ENCODE results near the gene THPO. TPM values are rescaled to one million over a fixed set of nuclear protein-coding genes. Genes with fewer than 3 reads are reported as not detected.
A peak's percentile ranks its signal among the peaks of the same experiment; 100 is the strongest.

THPO gene
- total and polyA plus RNA-seq, 9 of the 15 experiments (the other 6 are each of a cell fraction or from before 2014, with no cell fraction given) = 0.11 to 1.1 (median 0.35) TPM; not detected in 1

GRCh38 chr3:184419171-184419570 is 41.2 kb upstream of the THPO start:
- Histone ChIP-seq H2AFZ (ENCODE audit: low read depth, low read length) (no peak overlapping the region), H3K4me3 (no peak overlapping the region), H3K9me1 (ENCODE audit: control insufficient read depth, insufficient read depth, low read length) (no peaks in the 10 kb centered on the region), H3K9me3 (replicated peaks; ENCODE audit: control insufficient read depth, insufficient read depth, low read depth, low read length) (no peaks in the 10 kb centered on the region), H3K27me3 (ENCODE audit: control insufficient read depth in 2 of 2, insufficient read depth in 2 of 2, low read length in 2 of 2) (peaks cover 0 to 30% of the 10 kb centered on the region in 2 experiments; a peak in 3 of 5 replicates), H3K27ac (ENCODE audit: extremely low read depth, low read depth, low read length) (no peak overlapping the region), H3K9ac (ENCODE audit: insufficient read depth in 1 of 2, low read depth in 2 of 2, low read length in 2 of 2) (peak overlapping the region in 1 of 2 experiments; percentile 52; a peak in 1 of 4 replicates), H3K4me1 (replicated peaks in 1 of 2; ENCODE audit: control insufficient read depth in 2 of 2, insufficient read depth in 2 of 2, low read length in 2 of 2) (no peaks in the 10 kb centered on the region), H3K4me2 (ENCODE audit: insufficient read depth, low read length) (no peak overlapping the region), H3K79me2 (ENCODE audit: control insufficient read depth, insufficient read depth, low read length) (no peaks in the 10 kb centered on the region), H4K20me1 (replicated peaks; ENCODE audit: control insufficient read depth, insufficient read depth, low read length) (no peaks in the 10 kb centered on the region), H3K36me3 (ENCODE audit: control insufficient read depth, insufficient read depth, low read length) (no peaks in the 10 kb centered on the region)
- TF ChIP-seq RAD51 (IDR thresholded peaks at IDR 0.05; ENCODE audit: borderline replicate concordance, low read depth) = no peak
- TF ChIP-seq KDM5B (IDR thresholded peaks at IDR 0.05; ENCODE audit: insufficient replicate concordance, low read depth, low read length) = no peak
- TF ChIP-seq, protein P1, sequence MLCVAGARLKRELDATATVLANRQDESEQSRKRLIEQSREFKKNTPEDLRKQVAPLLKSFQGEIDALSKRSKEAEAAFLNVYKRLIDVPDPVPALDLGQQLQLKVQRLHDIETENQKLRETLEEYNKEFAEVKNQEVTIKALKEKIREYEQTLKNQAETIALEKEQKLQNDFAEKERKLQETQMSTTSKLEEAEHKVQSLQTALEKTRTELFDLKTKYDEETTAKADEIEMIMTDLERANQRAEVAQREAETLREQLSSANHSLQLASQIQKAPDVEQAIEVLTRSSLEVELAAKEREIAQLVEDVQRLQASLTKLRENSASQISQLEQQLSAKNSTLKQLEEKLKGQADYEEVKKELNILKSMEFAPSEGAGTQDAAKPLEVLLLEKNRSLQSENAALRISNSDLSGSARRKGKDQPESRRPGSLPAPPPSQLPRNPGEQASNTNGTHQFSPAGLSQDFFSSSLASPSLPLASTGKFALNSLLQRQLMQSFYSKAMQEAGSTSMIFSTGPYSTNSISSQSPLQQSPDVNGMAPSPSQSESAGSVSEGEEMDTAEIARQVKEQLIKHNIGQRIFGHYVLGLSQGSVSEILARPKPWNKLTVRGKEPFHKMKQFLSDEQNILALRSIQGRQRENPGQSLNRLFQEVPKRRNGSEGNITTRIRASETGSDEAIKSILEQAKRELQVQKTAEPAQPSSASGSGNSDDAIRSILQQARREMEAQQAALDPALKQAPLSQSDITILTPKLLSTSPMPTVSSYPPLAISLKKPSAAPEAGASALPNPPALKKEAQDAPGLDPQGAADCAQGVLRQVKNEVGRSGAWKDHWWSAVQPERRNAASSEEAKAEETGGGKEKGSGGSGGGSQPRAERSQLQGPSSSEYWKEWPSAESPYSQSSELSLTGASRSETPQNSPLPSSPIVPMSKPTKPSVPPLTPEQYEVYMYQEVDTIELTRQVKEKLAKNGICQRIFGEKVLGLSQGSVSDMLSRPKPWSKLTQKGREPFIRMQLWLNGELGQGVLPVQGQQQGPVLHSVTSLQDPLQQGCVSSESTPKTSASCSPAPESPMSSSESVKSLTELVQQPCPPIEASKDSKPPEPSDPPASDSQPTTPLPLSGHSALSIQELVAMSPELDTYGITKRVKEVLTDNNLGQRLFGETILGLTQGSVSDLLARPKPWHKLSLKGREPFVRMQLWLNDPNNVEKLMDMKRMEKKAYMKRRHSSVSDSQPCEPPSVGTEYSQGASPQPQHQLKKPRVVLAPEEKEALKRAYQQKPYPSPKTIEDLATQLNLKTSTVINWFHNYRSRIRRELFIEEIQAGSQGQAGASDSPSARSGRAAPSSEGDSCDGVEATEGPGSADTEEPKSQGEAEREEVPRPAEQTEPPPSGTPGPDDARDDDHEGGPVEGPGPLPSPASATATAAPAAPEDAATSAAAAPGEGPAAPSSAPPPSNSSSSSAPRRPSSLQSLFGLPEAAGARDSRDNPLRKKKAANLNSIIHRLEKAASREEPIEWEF (CRISPR knock-in tag; IDR thresholded peaks at IDR 0.05) = no peak
- TF ChIP-seq, protein P2, sequence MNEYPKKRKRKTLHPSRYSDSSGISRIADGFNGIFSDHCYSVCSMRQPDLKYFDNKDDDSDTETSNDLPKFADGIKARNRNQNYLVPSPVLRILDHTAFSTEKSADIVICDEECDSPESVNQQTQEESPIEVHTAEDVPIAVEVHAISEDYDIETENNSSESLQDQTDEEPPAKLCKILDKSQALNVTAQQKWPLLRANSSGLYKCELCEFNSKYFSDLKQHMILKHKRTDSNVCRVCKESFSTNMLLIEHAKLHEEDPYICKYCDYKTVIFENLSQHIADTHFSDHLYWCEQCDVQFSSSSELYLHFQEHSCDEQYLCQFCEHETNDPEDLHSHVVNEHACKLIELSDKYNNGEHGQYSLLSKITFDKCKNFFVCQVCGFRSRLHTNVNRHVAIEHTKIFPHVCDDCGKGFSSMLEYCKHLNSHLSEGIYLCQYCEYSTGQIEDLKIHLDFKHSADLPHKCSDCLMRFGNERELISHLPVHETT (CRISPR knock-in tag; conservative IDR thresholded peaks at IDR 0.05 in 1 of 2, IDR thresholded peaks at IDR 0.05 in 1 of 2) = no peak
- TF ChIP-seq MECOM (CRISPR knock-in tag; IDR thresholded peaks at IDR 0.05) = no peak
- TF ChIP-seq ELF2 (CRISPR knock-in tag; IDR thresholded peaks at IDR 0.05) = no peak
- no peak for TF ChIP-seq SP1 (CRISPR knock-in tag; IDR thresholded peaks at IDR 0.05)
- no peak for TF ChIP-seq RBBP5 (IDR thresholded peaks at IDR 0.05; ENCODE audit: borderline replicate concordance, insufficient read depth, low read length, poor library complexity, severe bottlenecking)
- intact Hi-C loops (cut with micrococcal nuclease) (no loop called here), in situ Hi-C loops (cut with MboI) (loop anchor here (5.0 to 25.0 kb wide), 2 partner anchors 47 to 368 kb away; no protein-coding TSS in a partner anchor)
- ChIA-PET POLR2A (interaction anchor here (0.5 to 0.6 kb wide), 2 partner anchors 32 to 58 kb away, joined by 3 read pairs; partner anchors contain the start of genes CLCN2 and POLR2H), CTCF (ENCODE audit: low intra/inter-chr PET ratio) (interaction anchor here (0.6 kb wide), 1 partner anchor 50 kb away, joined by 3 read pairs; no protein-coding TSS in a partner anchor)
- BruUV-seq (replicated peaks) = no TSS peak
- WGBS (ENCODE audit: insufficient coverage, low coverage, missing lambda C conversion rate) = 11% methylated on average over 5 of the region's 5 CpGs
- ATAC-seq = no peak
- no peak for FAIRE-seq
- DNase-seq (ENCODE audit: extremely low read depth in 1 of 4, low spot score in 3 of 4) = no peak

All from K562 (cell line).